Thoracic aorta (tissue), 2 donors: ENCODE results near the gene TBX4. TPM values are rescaled to one million over a fixed set of nuclear protein-coding genes. Genes with fewer than 3 reads are reported as not detected.

Experiments used
- ATAC-seq: fragments of 150-250 bp; one replicate; pipeline ENCODE4 v1.8.0; 2017; ENCODE audit warnings: low read depth; ENCODE audit not compliant: insufficient number of reproducible peaks, low FRiP score
- DNase-seq: peaks from one replicate; pipeline ENCODE4 v3.0.0-alpha.2; 2020; ENCODE audit warnings: low spot score
- H3K27ac ChIP-seq, 2 donors: fragments of 200-600 bp; sonication (generic); 1 replicate in 1 of 2; 2 replicates in 1 of 2; pipeline ENCODE4 v1.5.1; 2016; ENCODE audit warnings: mild to moderate bottlenecking in 2 of 2, moderate library complexity in 2 of 2
- H3K27me3 ChIP-seq: fragments of 200-600 bp; sonication (generic); replicated peaks from 2 replicates; pipeline ENCODE4 v1.6.0; 2016; ENCODE audit warnings: mild to moderate bottlenecking; ENCODE audit not compliant: insufficient read depth
- H3K36me3 ChIP-seq: fragments of 200-600 bp; sonication (generic); one replicate; pipeline ENCODE4 v1.5.1; 2016
- H3K4me1 ChIP-seq, 2 donors: fragments of 200-600 bp; sonication (generic); 1 replicate in 1 of 2; 2 replicates in 1 of 2; pipeline versions ENCODE4 v1.5.1 to v1.6.0; 2016; ENCODE audit warnings: low read depth in 2 of 2, mild to moderate bottlenecking in 1 of 2; ENCODE audit not compliant: control insufficient read depth in 1 of 2
- H3K4me3 ChIP-seq: fragments of 200-600 bp; sonication (generic); 2 replicates; pipeline ENCODE4 v1.5.1; 2016; ENCODE audit warnings: mild to moderate bottlenecking
- H3K9me3 ChIP-seq: fragments of 200-600 bp; sonication (generic); 2 replicates; pipeline ENCODE4 v1.5.1; 2016
- total RNA-seq, 2 donors: library from RNA; depleted of rRNA; stranded (reverse); fragments of >200 nt; gene quantifications; one replicate each; pipeline versions ENCODE4 v1.1.0 to v1.2.3, GENCODE V29; 2016
- TF ChIP-seq, protein P1 (sequence below): fragments of 200-600 bp; sonication (generic); IDR thresholded peaks from one replicate; pipeline ENCODE4 v1.5.1; 2019; ENCODE audit warnings: antibody characterized with exemption

The TBX4 gene
- total RNA-seq, 2 donors from 2014 or later: not detected

DNA sequence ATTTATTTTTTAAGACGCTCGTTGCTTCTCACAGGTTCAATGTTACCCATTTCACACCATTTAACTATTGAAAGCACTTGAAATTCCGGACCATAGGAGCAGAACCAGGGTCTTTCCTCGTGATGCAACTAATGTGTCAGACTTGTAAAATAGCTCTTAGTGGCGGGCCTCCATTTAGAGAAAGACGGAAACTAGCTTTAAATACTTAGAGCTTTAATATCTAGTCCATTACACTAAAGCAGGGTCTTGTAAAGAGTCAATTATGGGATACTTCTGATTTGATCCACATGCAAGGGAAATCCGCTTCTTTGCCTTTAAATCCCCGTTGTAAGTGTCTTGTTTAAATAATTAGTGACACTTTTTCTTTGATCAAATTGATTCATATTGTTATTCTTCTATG is 82.2 kb downstream of the TBX4 start:
- no peak for ATAC-seq
- TF ChIP-seq, protein P1, sequence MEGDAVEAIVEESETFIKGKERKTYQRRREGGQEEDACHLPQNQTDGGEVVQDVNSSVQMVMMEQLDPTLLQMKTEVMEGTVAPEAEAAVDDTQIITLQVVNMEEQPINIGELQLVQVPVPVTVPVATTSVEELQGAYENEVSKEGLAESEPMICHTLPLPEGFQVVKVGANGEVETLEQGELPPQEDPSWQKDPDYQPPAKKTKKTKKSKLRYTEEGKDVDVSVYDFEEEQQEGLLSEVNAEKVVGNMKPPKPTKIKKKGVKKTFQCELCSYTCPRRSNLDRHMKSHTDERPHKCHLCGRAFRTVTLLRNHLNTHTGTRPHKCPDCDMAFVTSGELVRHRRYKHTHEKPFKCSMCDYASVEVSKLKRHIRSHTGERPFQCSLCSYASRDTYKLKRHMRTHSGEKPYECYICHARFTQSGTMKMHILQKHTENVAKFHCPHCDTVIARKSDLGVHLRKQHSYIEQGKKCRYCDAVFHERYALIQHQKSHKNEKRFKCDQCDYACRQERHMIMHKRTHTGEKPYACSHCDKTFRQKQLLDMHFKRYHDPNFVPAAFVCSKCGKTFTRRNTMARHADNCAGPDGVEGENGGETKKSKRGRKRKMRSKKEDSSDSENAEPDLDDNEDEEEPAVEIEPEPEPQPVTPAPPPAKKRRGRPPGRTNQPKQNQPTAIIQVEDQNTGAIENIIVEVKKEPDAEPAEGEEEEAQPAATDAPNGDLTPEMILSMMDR: no peak
- H3K36me3 ChIP-seq: no peaks in the 10 kb centered on the region
- DNase-seq: no peak
- H3K27ac ChIP-seq: no peak overlapping the region
- H3K9me3 ChIP-seq: no peaks in the 10 kb centered on the region
- H3K27me3 ChIP-seq: no peaks in the 10 kb centered on the region
- no peak overlapping the region for H3K4me3 ChIP-seq
- H3K4me1 ChIP-seq: no peaks in the 10 kb centered on the region

Other genes with a start within 250 kb of the TBX4 start
- 10 to 100 TPM; 35.2 to 49.5 TPM for gene TBX2, start 52.6 kb upstream of the TBX4 start, total RNA-seq
- not detected for gene NACA2, start 138.8 kb downstream of the TBX4 start, total RNA-seq